HG02885 (cell line): Measurements from ENCODE around the gene TENM3.
"Not testable (repeated sequence)": the region's sequence is repeated elsewhere in the genome, so short reads cannot be mapped to it uniquely, and the experiment has no call there.

ENCODE experiments used
- ATAC-seq: cut with Tn5 transposase; IDR thresholded peaks from one replicate; pipeline ENCODE4 v1.9.1; 2021; ENCODE audit warnings: mild to moderate bottlenecking; ENCODE audit not compliant: unreplicated experiment, poor library complexity

TENM3 gene

GRCh38 chr4:182243204-182243603 is at the start of gene TENM3:
Gene TENM3 (plus strand): TSS chr4:182243402. CDS start chr4:182324021, 80,619 bp downstream.
- not testable (repeated sequence) for ATAC-seq

GRCh38 chr4:182194091-182194824 is 48.9 kb upstream of the TENM3 start:
- no peak for ATAC-seq

- ATAC-seq = no peak
Observed at GRCh38 chr4:182197611-182198010, 45.6 kb upstream of the TENM3 start.

- no peak for ATAC-seq
Observed at GRCh38 chr4:182201871-182202270, 41.3 kb upstream of the TENM3 start.

- ATAC-seq = no peak
Observed at GRCh38 chr4:182202650-182203049, 40.6 kb upstream of the TENM3 start.

- ATAC-seq = no peak
Observed at GRCh38 chr4:182203872-182204411, 39.3 kb upstream of the TENM3 start.

GRCh38 chr4:182205306-182205705 is 37.9 kb upstream of the TENM3 start:
- ATAC-seq = no peak

- ATAC-seq = no peak
Observed at GRCh38 chr4:182206266-182206665, 36.9 kb upstream of the TENM3 start.

- no peak for ATAC-seq
Observed at GRCh38 chr4:182206916-182207315, 36.3 kb upstream of the TENM3 start.

GRCh38 chr4:182207830-182208396 is 35.3 kb upstream of the TENM3 start:
- ATAC-seq = no peak

- ATAC-seq = no peak
Observed at GRCh38 chr4:182208526-182209050, 34.6 kb upstream of the TENM3 start.

GRCh38 chr4:182212211-182212761 is 30.9 kb upstream of the TENM3 start:
- no peak for ATAC-seq

GRCh38 chr4:182213004-182213403 is 30.2 kb upstream of the TENM3 start:
- ATAC-seq = no peak

- ATAC-seq = no peak
Observed at GRCh38 chr4:182215148-182215547, 28.1 kb upstream of the TENM3 start.

GRCh38 chr4:182216005-182216404 is 27.2 kb upstream of the TENM3 start:
- ATAC-seq = no peak

GRCh38 chr4:182219411-182220056 is 23.7 kb upstream of the TENM3 start:
- no peak for ATAC-seq

GRCh38 chr4:182221987-182222386 is 21.2 kb upstream of the TENM3 start:
- ATAC-seq = no peak

GRCh38 chr4:182222766-182223165 is 20.4 kb upstream of the TENM3 start:
- no peak for ATAC-seq

- ATAC-seq = no peak
Observed at GRCh38 chr4:182223708-182224107, 19.5 kb upstream of the TENM3 start.

- ATAC-seq = no peak
Observed at GRCh38 chr4:182224192-182224850, 18.9 kb upstream of the TENM3 start.
